HG03432 (cell line): Measurements from ENCODE around the gene CEBPG.

ENCODE experiments used
- ATAC-seq: cut with Tn5 transposase; IDR thresholded peaks from one replicate; pipeline ENCODE4 v1.9.1; 2021; ENCODE audit warnings: mild to moderate bottlenecking, moderate library complexity; ENCODE audit not compliant: unreplicated experiment

CEBPG gene

DNA sequence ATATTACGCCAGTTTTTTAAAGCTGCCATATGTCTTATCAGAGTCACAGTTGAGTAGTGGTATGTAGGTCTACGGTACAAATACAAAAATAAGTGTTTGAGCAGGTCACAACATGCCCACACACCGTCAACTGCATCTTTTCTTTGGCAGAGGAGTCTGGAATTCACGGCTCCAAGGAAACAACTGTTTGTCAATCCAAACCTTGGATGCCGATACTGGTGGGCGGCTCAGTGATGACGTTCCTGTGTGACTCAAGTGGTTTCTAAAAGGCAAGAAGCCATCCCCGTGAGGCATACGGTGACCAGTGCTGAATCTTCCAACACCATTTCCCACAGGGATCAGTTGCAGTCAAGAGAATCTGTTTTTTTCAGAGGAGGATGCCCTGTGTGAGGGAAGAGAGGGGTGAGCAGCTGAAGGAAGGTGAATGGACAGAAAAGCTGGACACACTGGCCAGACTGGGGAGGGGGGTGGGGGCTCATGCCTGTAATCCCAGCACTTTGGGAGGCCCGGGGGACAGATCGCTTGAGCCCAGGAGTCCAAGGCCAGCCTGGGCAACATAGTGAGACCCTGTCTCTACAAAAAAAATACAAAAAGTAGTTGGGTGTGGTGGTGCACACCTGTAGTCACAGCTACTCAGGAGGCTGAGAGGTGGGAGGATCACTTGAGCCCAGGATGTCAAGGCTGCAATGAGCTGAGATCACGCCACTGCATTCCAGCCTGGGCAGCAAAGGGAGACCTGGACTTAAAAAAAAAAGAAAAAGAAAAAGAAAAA, 22.8 kb upstream of the CEBPG start:
- ATAC-seq = no peak

DNA sequence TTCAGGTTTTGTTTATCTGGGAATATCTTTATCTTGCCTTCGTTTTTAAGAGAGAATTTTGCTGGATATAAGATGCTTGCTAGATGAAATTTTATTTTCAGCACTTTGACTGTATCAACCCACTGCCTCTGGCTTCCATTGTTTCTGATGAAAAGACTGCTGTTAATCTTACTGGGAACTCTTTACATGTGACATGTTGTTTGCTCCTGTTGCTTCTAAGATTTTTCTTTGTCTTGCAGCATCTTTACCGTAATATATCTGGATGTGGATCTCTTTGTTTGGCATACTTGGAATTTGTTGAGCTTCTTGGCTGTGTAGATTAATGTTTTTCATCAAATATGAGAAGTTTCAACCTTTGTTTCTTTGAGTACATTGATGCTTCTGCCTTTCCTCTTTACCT, 18.0 kb upstream of the CEBPG start:
- ATAC-seq = no peak

DNA sequence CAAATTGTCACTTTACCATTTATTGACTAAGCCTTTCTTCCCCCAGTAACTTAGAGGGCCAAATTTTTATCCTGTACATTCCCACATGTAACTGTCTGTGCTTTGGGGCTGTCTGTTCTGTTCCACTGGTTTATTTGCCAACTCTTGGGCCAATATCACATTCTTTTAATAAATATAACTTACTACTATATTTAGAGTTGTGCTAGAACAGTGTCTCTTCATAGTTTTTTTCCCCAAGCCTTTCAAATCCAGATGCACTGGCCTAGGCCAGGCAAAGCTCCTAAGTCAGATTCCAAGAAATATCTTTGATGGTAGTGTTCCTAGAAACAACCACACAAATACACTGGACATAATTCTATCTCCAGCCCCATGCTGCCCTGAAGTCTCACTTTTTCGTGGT, 16.0 kb upstream of the CEBPG start:
- ATAC-seq = no peak

DNA sequence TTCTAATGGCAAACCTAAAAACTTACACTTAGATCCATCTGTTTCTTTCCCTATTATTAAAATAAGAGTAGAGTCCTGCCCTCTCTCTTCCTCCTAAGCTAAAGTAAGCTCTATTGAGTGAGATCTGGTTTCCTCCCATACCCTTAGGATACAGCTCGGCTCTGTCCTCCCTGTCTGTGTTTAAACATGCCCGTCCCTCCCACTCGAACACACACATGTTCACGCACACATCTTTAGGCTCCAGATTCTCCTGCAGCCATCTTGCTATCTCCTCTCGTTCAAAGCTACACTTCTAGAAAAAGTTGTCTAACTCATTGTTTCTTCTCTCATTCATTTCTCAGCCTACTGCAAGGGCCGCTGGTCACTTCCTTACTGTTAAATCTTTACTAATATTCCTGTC, 15.1 kb upstream of the CEBPG start:
- no peak for ATAC-seq

DNA sequence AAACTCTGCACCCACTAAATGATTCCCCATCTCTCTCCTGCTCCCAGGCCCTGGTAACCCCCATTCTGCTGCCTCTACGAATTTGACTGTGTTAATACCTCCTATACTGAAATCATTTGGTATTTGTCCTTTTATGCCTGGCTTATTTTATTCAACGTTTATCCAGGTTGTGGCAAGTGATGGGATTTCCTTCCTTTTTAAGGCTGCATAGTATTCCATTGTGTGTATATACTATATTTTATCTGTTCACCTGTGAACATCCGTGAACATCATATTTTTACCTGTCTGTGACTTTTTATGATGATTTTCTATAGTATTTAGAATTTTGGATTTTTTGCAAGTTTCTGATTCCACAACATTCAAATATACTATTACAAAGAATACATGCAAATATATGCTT, 13.9 kb upstream of the CEBPG start:
- no peak for ATAC-seq

DNA sequence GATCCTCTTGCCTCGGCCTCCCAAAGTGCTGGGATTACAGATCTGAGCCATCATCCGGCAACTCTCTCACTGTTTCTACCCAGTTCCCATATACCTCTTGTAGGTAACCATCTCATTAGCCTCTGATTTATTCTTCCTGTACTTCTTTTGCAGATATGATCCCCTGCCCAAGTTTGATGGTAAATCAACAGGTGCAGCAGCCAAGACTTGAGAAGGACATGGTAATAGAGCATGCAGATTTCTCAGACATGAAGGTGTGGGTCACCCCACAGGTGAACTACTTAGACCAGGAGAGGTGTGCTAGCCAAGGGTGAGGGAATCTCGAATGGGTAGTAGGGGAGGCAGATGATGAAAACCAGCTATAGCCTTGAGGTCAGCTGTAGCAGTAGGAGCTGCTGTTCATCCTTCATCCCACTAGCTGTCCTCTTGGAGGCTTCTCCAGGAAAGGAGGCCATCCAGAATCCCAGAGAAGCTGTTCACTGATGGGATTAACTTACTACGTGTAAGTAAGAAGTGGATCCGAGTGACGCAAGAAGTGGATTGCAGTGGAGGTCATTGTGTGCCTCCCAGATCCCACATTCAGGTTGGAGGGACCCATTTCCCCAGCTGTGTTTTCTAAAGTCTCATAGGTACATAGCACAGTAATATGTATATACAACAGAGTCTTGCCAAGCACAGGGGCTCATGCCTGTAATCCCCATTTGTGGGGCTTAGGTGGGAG, 10.8 kb upstream of the CEBPG start:
- ATAC-seq = no peak

DNA sequence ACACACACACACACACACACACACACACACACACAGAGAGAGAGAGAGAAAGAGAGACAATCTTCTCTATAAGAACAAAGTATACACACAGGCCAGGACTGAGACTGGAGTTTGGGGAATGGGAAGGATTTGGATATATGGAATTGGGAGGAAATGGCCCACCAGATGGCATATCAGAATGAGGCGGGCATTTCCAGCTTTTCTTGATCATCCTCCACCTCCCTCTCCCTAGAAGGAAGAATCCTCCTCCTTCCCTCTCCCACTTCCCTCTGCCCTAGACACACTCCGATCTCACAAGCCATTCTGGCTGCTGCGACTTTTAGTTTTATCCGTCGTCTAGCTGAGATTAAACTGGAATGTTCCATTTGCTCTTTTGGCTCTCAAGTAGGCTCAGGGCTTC, 10.0 kb upstream of the CEBPG start:
- ATAC-seq = no peak

DNA sequence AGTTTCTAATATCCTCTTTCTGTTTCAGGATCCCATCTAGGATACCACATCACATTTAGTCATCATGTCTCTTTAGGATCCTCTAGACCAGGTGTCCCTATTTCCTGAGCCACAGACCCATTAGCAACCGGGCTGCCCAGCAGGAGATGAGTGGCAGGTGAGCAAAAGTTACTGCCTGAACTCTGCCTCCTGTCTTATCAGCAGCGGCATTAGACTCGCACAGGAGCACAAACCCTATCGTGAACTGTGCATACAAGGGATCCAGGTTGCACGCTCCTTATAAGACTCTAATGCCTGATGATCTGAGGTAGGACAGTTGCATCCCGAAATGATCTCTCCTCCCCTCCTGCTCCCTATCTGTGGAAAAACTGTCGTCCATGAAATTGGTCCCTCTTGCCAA, 7.8 kb upstream of the CEBPG start:
- no peak for ATAC-seq

DNA sequence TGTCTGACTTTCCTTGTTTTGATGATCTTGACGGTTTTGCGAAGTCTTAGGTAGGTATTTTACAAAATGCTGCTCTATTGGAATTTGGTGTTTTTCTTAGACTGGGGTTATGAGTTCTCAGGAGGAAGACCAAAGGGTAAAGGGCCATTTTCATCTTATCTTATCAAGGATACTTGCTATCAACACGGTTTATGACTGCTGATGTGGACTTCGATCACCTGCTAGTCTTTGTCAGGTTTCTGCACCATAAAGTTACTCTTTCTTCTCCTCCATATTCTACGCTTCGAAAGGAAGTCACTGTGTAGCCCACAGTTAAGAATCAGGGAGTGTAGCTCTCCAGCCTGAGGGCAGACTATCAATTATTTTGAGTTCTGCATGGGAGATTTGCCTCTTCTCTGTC, 7.4 kb upstream of the CEBPG start:
- no peak for ATAC-seq

DNA sequence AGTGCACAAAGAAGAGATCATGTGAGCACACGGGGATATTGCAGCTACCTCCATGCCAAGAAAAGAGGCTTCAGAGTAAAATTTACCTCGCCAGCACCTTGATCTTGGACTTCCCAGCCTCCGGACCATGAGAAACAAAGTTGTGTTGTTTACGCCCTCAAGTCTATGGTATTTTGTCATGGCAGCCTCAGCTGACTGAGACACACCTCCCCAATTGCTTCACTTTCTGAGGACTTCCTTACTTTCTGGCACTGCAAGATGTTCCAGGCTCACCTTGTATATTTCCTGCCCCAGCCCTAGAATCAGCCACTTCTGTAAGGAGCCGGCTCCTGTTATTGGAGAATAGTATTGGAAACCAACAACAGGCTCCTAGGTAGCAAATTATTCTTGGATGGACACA, 6.6 kb upstream of the CEBPG start:
- ATAC-seq = no peak

DNA sequence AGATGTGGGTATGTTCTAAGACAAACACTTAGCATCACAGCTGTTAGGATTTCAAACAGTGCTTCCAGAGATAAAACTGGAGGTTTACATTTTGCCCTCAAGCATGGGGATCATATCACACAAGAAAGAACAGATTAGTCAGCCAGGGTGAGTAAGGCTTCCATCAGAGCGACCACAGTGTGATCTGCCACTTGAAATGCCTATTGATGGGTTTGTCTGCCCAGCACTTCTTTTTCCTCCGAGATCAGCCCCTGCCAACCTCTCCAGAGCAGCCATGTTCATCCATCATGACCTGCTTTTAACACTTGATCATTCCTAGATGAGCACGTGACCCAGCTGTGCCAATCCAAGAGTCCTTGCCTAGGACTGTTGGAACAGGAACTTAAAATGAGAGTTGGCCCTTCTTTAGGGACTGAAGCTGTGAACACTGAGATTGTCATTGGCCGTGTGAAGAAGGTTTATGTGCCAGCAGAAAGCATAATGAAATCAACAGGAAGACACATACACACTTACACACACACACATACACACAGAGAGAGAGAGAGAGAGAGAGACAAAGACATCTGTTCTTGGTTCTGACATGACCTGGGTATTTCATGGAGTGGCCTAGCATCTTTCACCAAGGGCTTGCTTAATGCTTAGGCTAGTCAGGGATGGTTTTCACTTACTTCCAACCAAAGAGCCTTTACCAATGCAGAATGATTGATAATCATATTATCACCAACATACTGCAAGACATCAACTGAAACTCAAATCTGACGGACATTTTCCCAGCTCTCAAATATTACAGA, 5.2 kb upstream of the CEBPG start:
- no peak for ATAC-seq

DNA sequence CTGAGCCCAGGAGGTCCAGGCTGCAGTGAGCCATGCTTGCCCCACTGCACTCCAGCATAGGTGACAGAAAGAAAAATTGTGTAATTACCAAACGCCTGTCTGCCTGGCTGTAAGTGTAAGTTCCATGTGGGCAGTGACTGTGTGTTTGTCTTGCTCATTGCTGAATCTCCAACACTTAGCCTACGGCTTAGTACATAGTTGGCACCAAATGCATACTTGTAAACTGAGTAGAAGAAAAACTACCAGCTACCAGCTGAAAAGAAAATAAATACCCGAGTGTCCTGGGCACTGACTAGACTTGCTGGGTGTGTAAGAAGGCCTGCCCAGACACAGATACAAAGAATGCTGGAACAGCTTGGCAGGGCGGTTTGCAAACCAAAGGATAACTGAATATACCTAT, 2.7 kb upstream of the CEBPG start:
- ATAC-seq = no peak

DNA sequence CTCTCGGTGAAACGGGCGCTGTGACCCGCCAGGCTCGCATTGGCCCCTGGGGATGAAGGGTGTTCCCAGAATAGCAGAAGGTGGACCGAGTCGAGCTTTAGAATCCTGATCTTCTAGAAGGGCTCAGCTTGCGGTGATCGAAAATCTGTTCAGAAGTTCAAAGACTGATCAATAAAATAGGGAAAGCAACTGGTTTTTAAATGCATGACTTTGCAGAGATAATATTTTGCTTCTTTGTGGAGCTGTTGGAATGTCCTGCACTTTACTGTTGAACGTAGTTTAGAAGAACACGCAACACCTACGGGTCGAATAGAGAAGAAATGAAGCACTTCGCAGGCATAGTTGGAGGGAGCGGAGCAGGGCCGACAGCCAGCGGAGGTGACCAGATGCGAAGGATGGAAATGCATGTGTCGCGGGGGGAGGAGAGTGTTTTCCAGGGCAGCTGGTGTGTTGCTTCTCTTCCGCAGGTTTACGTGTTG, 766 bp downstream of the CEBPG start:
- no peak for ATAC-seq

DNA sequence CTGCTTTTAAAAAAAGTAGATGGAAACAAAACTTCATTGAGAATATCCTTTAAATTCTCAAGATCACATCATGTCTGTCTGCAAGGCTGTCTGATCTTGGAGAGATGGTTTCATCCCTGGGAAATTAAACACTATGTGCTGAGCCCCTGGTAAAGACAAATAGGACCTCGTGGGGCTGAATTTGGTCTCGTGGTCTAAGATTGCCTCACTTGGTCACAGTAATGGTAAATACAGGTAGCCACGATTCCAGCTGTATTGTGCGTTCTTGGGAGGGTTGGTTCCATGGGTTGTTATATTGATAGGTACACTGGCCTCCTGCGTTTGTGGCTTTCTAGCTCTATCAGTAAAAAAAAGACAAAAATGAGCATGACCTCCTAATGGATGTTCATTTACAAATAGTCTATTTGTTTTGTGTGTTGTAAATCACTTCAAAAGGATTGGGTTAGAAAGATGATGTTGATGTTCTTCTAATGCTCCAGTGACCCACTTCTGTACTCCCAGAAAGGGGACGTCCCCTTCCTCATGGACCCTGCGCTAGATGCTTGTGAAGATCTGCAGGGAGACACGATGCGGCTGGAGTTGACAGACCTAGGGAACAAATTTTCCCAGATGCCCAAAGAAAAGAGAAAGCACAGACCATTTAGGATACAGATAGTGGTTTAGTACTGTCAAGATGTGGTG, 1.8 kb downstream of the CEBPG start:
- ATAC-seq = no peak

DNA sequence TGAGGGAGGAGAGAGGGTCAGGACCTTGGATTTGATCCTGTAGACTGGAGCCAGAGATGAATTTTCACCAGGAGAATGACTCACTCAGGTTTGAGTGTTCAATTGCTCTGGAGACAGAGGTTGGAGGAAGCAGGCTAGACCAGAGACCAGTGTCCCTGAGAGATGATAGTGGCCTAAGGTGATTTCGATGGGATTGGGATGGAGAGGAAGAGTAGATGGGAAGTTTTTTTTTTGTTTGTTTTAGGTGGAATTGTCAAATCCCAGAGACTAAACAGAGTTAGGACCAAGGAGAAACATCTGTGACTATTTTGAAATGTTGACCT, 2.3 kb downstream of the CEBPG start:
- no peak for ATAC-seq

DNA sequence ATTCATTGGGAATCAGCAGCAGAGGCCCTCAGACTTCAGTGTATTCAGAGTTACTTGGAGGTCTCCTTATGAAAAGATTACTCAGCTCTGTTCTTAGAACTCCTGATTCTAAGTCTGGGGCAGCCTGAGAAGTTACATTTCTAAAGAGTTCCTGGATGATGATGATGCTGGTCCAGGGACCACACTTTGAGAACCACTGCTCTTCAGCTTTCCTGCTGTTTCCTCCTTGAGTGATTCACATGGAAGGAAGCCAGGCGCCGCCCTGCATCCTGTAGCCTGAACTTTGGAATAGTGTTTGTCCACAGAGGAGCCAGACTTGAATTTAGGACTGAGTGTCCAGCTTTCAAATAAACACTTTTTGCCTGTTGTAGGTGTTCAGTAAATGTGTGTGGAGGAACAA, 2.9 kb downstream of the CEBPG start:
- no peak for ATAC-seq

DNA sequence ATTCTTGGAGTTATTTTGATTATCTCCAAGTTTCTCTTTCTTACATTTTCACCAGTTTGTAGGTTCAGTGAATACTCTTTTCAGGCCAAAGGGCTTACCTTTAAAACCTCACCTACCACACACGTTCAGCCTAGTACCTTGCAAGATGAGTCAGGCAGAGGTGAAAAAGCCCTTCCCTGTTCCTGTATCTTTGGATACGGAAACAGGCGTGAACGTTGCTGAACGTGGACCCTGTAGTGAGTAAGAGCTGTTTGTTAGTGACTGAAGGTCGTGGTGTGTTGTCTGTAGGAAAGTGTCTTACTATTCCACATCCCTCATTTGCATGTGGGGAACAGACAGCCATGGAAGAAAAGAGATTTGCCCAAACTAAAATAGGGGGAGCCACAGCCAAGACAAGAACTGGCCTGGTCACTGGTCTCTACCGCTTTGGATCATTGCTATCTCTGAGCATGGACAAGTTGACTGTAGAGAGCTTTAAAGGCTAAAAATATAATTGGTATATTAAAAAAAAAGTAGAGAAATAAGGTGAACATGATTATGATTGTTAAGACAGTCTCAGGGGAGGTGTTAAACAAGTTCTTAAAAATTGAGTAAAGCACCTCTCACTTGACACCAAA, 3.5 kb downstream of the CEBPG start:
- no peak for ATAC-seq

DNA sequence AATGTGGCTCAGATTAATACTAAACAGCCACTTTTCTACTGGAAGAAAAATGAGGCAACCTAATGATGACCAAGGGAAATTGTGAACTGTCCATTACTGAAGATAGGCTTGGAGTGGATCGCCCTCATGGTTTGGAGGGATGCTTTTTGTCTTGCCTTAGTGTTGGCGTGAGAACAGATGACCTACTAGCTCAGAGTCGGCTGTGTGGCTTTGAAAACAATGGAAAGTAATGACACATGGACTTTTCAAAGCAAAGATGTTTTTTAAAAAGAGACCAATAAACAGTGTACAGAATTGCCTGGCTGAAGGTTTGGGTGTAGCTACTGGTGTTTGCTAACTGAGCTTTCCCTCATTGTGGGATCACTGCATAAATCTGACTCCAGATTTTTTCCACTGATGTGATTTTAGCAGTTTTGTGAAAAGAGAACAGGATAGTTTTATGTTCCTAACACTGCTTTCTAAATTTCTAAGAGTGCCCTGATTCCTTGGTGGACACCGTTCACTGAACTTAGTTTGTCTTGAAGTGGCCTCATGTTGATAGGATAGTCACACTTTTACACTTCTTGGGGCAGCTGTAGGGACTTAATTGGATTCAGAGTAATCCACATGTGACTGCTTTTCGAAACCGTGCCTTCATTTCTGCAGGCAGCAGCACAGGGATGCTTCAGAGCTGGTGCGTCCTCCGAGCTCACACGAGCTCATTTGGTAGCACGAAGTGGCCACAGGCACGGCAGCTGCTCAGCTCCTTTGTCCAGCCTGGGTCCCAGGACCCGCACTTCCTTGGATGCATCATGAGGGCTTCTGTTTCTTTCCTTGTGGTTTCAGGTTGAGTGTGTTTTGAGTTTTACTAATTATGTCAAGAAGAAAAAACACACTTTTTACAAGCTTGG, 4.3 kb downstream of the CEBPG start:
- no peak for ATAC-seq

DNA sequence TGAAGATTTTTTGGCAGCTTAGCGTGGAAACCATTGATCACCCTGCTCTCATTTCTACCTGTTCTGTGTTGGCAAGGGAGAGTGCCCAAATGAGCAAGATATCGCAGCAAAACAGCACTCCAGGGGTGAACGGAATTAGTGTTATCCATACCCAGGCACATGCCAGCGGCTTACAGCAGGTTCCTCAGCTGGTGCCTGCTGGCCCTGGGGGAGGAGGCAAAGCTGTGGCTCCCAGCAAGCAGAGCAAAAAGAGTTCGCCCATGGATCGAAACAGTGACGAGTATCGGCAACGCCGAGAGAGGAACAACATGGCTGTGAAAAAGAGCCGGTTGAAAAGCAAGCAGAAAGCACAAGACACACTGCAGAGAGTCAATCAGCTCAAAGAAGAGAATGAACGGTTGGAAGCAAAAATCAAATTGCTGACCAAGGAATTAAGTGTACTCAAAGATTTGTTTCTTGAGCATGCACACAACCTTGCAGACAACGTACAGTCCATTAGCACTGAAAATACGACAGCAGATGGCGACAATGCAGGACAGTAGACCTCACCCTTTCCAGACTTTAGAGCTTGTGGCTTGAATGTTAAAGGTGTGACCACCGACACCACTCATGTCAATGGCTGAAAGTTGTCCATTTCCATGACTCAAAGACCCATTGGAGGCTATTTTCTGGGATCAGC, 5.8 kb downstream of the CEBPG start:
- no peak for ATAC-seq
